Astrocyte (in vitro differentiated cells and primary cell): ENCODE results near the gene TUBA1A. TPM values are rescaled to one million over a fixed set of nuclear protein-coding genes. Genes with fewer than 3 reads are reported as not detected.
"Not testable (repeated sequence)": the region's sequence is repeated elsewhere in the genome, so short reads cannot be mapped to it uniquely, and the experiment has no call there.

Experiments used
- DNase-seq: peaks from one replicate; pipeline ENCODE4 v3.0.0-alpha.2; 2010; ENCODE audit warnings: low read depth
- FAIRE-seq: peaks from 2 replicates; lab custom pipeline; 2011; peaks lifted over from hg19 to GRCh38; lab: Jason Lieb, UNC
- H2AFZ ChIP-seq: 2 replicates; pipeline ENCODE4 v1.6.0; 2012; ENCODE audit warnings: low read depth, low read length, inconsistent platforms
- H3K27ac ChIP-seq: 2 replicates; pipeline ENCODE4 v1.5.1; 2011; ENCODE audit warnings: low read depth, low read length, inconsistent platforms
- H3K27me3 ChIP-seq: 2 replicates; pipeline ENCODE4 v1.6.0; 2011; ENCODE audit warnings: low read length, inconsistent platforms; ENCODE audit not compliant: insufficient read depth
- H3K36me3 ChIP-seq: 2 replicates; pipeline ENCODE4 v1.5.1; 2011; ENCODE audit warnings: low read length, inconsistent platforms; ENCODE audit not compliant: insufficient read depth
- H3K4me1 ChIP-seq: 2 replicates; pipeline ENCODE4 v1.5.1; 2011; ENCODE audit warnings: low read length, inconsistent platforms; ENCODE audit not compliant: insufficient read depth
- H3K4me2 ChIP-seq: 2 replicates; pipeline ENCODE4 v1.6.0; 2012; ENCODE audit warnings: low read length, inconsistent platforms
- H3K4me3 ChIP-seq: 2 replicates; pipeline ENCODE4 v1.5.1; 2011; ENCODE audit warnings: low read depth, mild to moderate bottlenecking, low read length, inconsistent platforms; ENCODE audit not compliant: insufficient read depth
- H3K79me2 ChIP-seq: 2 replicates; pipeline ENCODE4 v1.6.0; 2012; ENCODE audit warnings: mild to moderate bottlenecking, low read length, inconsistent platforms; ENCODE audit not compliant: insufficient read depth
- H3K9ac ChIP-seq: 2 replicates; pipeline ENCODE4 v1.6.0; 2012; ENCODE audit warnings: mild to moderate bottlenecking, low read length, inconsistent platforms
- H3K9me3 ChIP-seq: 2 replicates; pipeline ENCODE4 v1.5.1; 2012; ENCODE audit warnings: low read depth, mild to moderate bottlenecking, low read length, inconsistent platforms; ENCODE audit not compliant: insufficient read depth
- H4K20me1 ChIP-seq: 2 replicates; pipeline ENCODE4 v1.6.0; 2012; ENCODE audit warnings: low read length, inconsistent platforms; ENCODE audit not compliant: insufficient read depth
- H3K27ac Mint-ChIP-seq: one replicate; pipeline ENCODE4 v1.8.0; 2021; ENCODE audit warnings: mild to moderate bottlenecking, mixed read lengths; ENCODE audit not compliant: unreplicated experiment
- H3K27me3 Mint-ChIP-seq: one replicate; pipeline ENCODE4 v1.8.0; 2021; ENCODE audit warnings: low read depth, mixed read lengths; ENCODE audit not compliant: unreplicated experiment
- H3K36me3 Mint-ChIP-seq: one replicate; pipeline ENCODE4 v1.8.0; 2021; ENCODE audit warnings: low read depth, mixed read lengths; ENCODE audit not compliant: unreplicated experiment
- H3K4me1 Mint-ChIP-seq: one replicate; pipeline ENCODE4 v1.8.0; 2021; ENCODE audit warnings: low read depth, mixed read lengths; ENCODE audit not compliant: unreplicated experiment
- H3K4me3 Mint-ChIP-seq: one replicate; pipeline ENCODE4 v1.8.0; 2021; ENCODE audit warnings: mild to moderate bottlenecking, moderate library complexity, mixed read lengths; ENCODE audit not compliant: unreplicated experiment
- H3K9me3 Mint-ChIP-seq: one replicate; pipeline ENCODE4 v1.8.0; 2021; ENCODE audit warnings: mild to moderate bottlenecking, mixed read lengths; ENCODE audit not compliant: unreplicated experiment
- CTCF ChIP-seq: IDR thresholded peaks from 2 replicates; pipeline ENCODE4 v1.5.1; 2011; ENCODE audit warnings: low read depth, mild to moderate bottlenecking, inconsistent platforms, low read length, moderate library complexity; ENCODE audit not compliant: insufficient read depth
- EZH2 ChIP-seq: IDR thresholded peaks from 2 replicates; pipeline ENCODE4 v1.6.1; 2012; ENCODE audit warnings: mild to moderate bottlenecking, low read length, inconsistent platforms; ENCODE audit not compliant: insufficient read depth
- total RNA-seq: library from RNA; stranded (reverse); gene quantifications from 2 replicates; pipeline ENCODE4 v1.2.1, GENCODE V29; 2021

Gene TUBA1A
- total RNA-seq, 1 donor from 2014 or later, result 932 TPM

DNA sequence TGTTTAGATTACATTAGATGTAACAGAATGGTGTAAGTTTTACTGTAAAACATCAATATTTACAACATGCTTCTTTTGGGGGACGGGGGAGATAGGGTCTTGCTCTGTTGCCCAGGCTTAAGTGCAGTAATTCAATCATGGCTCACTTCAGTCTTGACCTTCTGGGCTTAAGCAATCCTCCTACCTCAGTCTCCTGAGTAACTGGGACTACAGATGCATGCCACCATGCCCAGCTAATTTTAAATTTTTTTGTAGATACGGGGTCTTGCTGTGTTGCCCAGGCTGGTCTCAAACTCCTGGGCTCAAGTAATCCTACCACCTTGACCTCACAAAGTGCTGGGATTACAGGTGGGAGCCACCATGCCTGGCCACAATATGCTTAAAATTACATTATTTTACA lies 23.8 kb downstream of the TUBA1A start:
- Histone ChIP-seq H3K9me3 (no peaks in the 10 kb centered on the region), H3K36me3 (no peaks in the 10 kb centered on the region), H3K4me1 (no peaks in the 10 kb centered on the region), H3K4me2 (no peak overlapping the region), H3K79me2 (no peaks in the 10 kb centered on the region), H4K20me1 (no peaks in the 10 kb centered on the region), H2AFZ (no peak overlapping the region), H3K27ac (no peak overlapping the region), H3K4me3 (no peak overlapping the region), H3K9ac (no peak overlapping the region), H3K27me3 (no peaks in the 10 kb centered on the region)
- no peaks in the 10 kb centered on the region for H3K9me3 Mint-ChIP-seq
- H3K27me3 Mint-ChIP-seq, result peaks cover 12% of the 10 kb centered on the region
- no peak overlapping the region for H3K27ac Mint-ChIP-seq
- no peaks in the 10 kb centered on the region for H3K4me1 Mint-ChIP-seq
- FAIRE-seq, result no peak
- H3K36me3 Mint-ChIP-seq, result peaks cover 4% of the 10 kb centered on the region
- no peak for DNase-seq
- TF ChIP-seq EZH2 (no peak), CTCF (no peak)
- no peak overlapping the region for H3K4me3 Mint-ChIP-seq

- not testable (repeated sequence) for H3K36me3 Mint-ChIP-seq
Measured at GRCh38 chr12:49161901-49162300, 27.0 kb downstream of the TUBA1A start.

GRCh38 chr12:49161092-49161795 lies 27.6 kb downstream of the TUBA1A start:
- H3K27ac Mint-ChIP-seq, result no peak overlapping the region
- no peak for FAIRE-seq
- Histone ChIP-seq H4K20me1 (no peaks in the 10 kb centered on the region), H3K36me3 (no peaks in the 10 kb centered on the region), H3K4me1 (no peaks in the 10 kb centered on the region), H3K27ac (no peak overlapping the region), H3K79me2 (no peaks in the 10 kb centered on the region), H3K4me3 (no peak overlapping the region), H3K9me3 (no peaks in the 10 kb centered on the region), H3K4me2 (no peak overlapping the region), H3K27me3 (no peaks in the 10 kb centered on the region), H3K9ac (no peak overlapping the region), H2AFZ (no peak overlapping the region)
- peaks cover 2% of the 10 kb centered on the region for H3K27me3 Mint-ChIP-seq
- no peaks in the 10 kb centered on the region for H3K36me3 Mint-ChIP-seq
- H3K4me3 Mint-ChIP-seq, result no peak overlapping the region
- TF ChIP-seq CTCF (no peak), EZH2 (no peak)
- no peaks in the 10 kb centered on the region for H3K9me3 Mint-ChIP-seq
- no peak for DNase-seq
- H3K4me1 Mint-ChIP-seq, result no peaks in the 10 kb centered on the region

More at GRCh38 chr12:49161901-49162300, 27.0 kb downstream of the TUBA1A start:
- H3K36me3 ChIP-seq, H3K9me3 ChIP-seq, H3K4me3 ChIP-seq, H3K4me2 ChIP-seq, H3K9me3 Mint-ChIP-seq, H3K27ac ChIP-seq, H3K4me3 Mint-ChIP-seq, H3K27ac Mint-ChIP-seq, H3K4me1 ChIP-seq, H3K9ac ChIP-seq, H3K27me3 ChIP-seq, FAIRE-seq, H4K20me1 ChIP-seq, H3K4me1 Mint-ChIP-seq, H2AFZ ChIP-seq, H3K27me3 Mint-ChIP-seq, H3K79me2 ChIP-seq, DNase-seq: not testable (repeated sequence)
